Progenitor cell of endocrine pancreas (in vitro differentiated cells): ENCODE results near the gene RADIL. TPM values are rescaled to one million over a fixed set of nuclear protein-coding genes. Genes with fewer than 3 reads are reported as not detected.
A peak's percentile ranks its signal among the peaks of the same experiment; 100 is the strongest.

Experiments used
- DNase-seq: peaks from one replicate; pipeline ENCODE4 v3.0.0; 2021; ENCODE audit warnings: low spot score; ENCODE audit not compliant: unreplicated experiment
- H3K27ac Mint-ChIP-seq: 2 replicates; pipeline ENCODE4 v1.8.0; 2021; ENCODE audit warnings: mild to moderate bottlenecking, moderate library complexity, mixed read lengths
- H3K27me3 Mint-ChIP-seq: 2 replicates; pipeline ENCODE4 v1.8.0; 2021; ENCODE audit warnings: mixed read lengths
- H3K36me3 Mint-ChIP-seq: 2 replicates; pipeline ENCODE4 v1.8.0; 2022; ENCODE audit warnings: mixed read lengths; ENCODE audit not compliant: insufficient read depth
- H3K4me1 Mint-ChIP-seq: 2 replicates; pipeline ENCODE4 v1.8.0; 2021; ENCODE audit warnings: low read depth, mixed read lengths
- H3K4me3 Mint-ChIP-seq: 2 replicates; pipeline ENCODE4 v1.8.0; 2021; ENCODE audit warnings: low read depth, mild to moderate bottlenecking, moderate library complexity, mixed read lengths
- H3K9me3 Mint-ChIP-seq: 2 replicates; pipeline ENCODE4 v1.8.0; 2021; ENCODE audit warnings: low read depth, mixed read lengths
- CTCF ChIP-seq: fragments of 200-600 bp; sonication (generic); IDR thresholded peaks from one replicate; pipeline ENCODE4 v1.5.0; 2021; ENCODE audit warnings: antibody characterized with exemption, mild to moderate bottlenecking; ENCODE audit not compliant: unreplicated experiment
- long read RNA-seq: library from polyadenylated mRNA; unstranded; transcript quantifications from one replicate; pipeline ENCODE4 v2.0.0, GENCODE V29; 2020
- total RNA-seq: library from RNA; stranded (reverse); gene quantifications from 2 replicates; pipeline ENCODE4 v1.2.1, GENCODE V29; 2021

Gene RADIL
- 1.8 and 2.0 TPM in 2 replicates for total RNA-seq
- long read RNA-seq: 0 reads

GRCh38 chr7:4883372-4884144, at the start of gene RADIL:
TSS of gene RADIL (minus strand) at chr7:4883716. CDS start at chr7:4878139, 5,577 bp downstream.
- DNase-seq: peak; percentile 84
- H3K4me1 Mint-ChIP-seq: peaks cover 13% of the 10 kb centered on the region
- peak; percentile 89 for TF ChIP-seq CTCF
- H3K36me3 Mint-ChIP-seq: no peaks in the 10 kb centered on the region
- peak within 1 kb of the TSS; percentile 91 for H3K27ac Mint-ChIP-seq
- H3K9me3 Mint-ChIP-seq: no peaks in the 10 kb centered on the region
- peak within 1 kb of the TSS; percentile 75 for H3K4me3 Mint-ChIP-seq
- H3K27me3 Mint-ChIP-seq: peaks cover 17% of the 10 kb centered on the region

GRCh38 chr7:4931943-4932342, 48.4 kb upstream of the RADIL start:
- peak; percentile 29 for TF ChIP-seq CTCF
- Mint-ChIP-seq H3K4me1 (no peaks in the 10 kb centered on the region), H3K27ac (no peak overlapping the region), H3K9me3 (no peaks in the 10 kb centered on the region), H3K36me3 (no peaks in the 10 kb centered on the region), H3K27me3 (peaks cover 2% of the 10 kb centered on the region), H3K4me3 (no peak overlapping the region)
- peak; percentile 36 for DNase-seq

GRCh38 chr7:4929005-4929404, 45.5 kb upstream of the RADIL start:
- peaks cover 7% of the 10 kb centered on the region for H3K27me3 Mint-ChIP-seq
- H3K4me1 Mint-ChIP-seq: no peaks in the 10 kb centered on the region
- H3K4me3 Mint-ChIP-seq: no peak overlapping the region
- no peaks in the 10 kb centered on the region for H3K9me3 Mint-ChIP-seq
- no peak overlapping the region for H3K27ac Mint-ChIP-seq
- TF ChIP-seq CTCF: no peak
- no peaks in the 10 kb centered on the region for H3K36me3 Mint-ChIP-seq
- no peak for DNase-seq

- no peaks in the 10 kb centered on the region for H3K36me3 Mint-ChIP-seq
- TF ChIP-seq CTCF: no peak
Observed at GRCh38 chr7:4928445-4928844, 44.9 kb upstream of the RADIL start.

GRCh38 chr7:4919969-4920766, 36.7 kb upstream of the RADIL start:
- Mint-ChIP-seq H3K27ac (no peak overlapping the region), H3K9me3 (no peaks in the 10 kb centered on the region), H3K27me3 (peaks cover 8% of the 10 kb centered on the region), H3K4me1 (no peaks in the 10 kb centered on the region), H3K36me3 (no peaks in the 10 kb centered on the region), H3K4me3 (no peak overlapping the region)
- DNase-seq: no peak
- no peak for TF ChIP-seq CTCF

More at GRCh38 chr7:4928445-4928844, 44.9 kb upstream of the RADIL start:
- no peaks in the 10 kb centered on the region for H3K4me1 Mint-ChIP-seq
- H3K9me3 Mint-ChIP-seq: no peaks in the 10 kb centered on the region
- no peak overlapping the region for H3K4me3 Mint-ChIP-seq
- DNase-seq: no peak
- H3K27ac Mint-ChIP-seq: no peak overlapping the region
- H3K27me3 Mint-ChIP-seq: peaks cover 7% of the 10 kb centered on the region
